GM15510 (cell line): ENCODE measurements around the gene ELP5.

Experiments used
- POLR2A ChIP-seq: IDR thresholded peaks from 3 replicates; pipeline ENCODE4 v1.6.1; 2011; ENCODE audit warnings: borderline replicate concordance; ENCODE audit not compliant: insufficient read length; ENCODE audit errors: extremely low read depth

The ELP5 gene

GRCh38 chr17:7293816-7294613, 42.0 kb downstream of the ELP5 start:
- TF ChIP-seq POLR2A = no peak

DNA sequence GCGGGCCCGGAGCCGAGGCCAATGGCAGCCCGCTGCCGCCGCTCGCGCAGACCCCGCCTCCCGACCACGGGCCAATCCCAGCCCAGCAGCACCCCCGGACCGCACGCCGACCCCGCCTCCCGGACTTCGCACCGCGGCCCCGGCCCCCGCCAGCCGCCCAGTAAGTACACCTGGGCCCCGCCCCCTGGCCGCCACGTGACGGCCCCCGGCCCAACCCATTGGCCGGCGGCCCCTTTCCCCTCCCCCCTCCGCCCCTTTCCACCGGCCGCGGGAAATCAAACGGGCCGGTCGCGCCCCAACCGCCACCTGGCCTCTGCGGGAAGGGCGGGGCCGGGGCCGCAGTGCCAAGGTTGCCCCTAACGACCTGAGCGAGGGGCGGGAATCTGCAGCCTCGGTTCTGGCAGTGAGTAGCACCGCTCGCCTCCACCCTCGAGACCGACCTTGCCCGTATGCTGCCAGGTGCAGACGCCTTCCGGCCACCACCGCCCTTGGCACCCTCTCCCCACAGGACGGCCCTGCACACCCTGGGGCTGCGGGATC, 42.7 kb downstream of the ELP5 start, which contains the start of gene YBX2:
TSS of gene YBX2 (minus strand) at position 26 of the 540 bp plus-strand sequence. CDS start 139 bp downstream, outside the sequence.
- no peak for TF ChIP-seq POLR2A

DNA sequence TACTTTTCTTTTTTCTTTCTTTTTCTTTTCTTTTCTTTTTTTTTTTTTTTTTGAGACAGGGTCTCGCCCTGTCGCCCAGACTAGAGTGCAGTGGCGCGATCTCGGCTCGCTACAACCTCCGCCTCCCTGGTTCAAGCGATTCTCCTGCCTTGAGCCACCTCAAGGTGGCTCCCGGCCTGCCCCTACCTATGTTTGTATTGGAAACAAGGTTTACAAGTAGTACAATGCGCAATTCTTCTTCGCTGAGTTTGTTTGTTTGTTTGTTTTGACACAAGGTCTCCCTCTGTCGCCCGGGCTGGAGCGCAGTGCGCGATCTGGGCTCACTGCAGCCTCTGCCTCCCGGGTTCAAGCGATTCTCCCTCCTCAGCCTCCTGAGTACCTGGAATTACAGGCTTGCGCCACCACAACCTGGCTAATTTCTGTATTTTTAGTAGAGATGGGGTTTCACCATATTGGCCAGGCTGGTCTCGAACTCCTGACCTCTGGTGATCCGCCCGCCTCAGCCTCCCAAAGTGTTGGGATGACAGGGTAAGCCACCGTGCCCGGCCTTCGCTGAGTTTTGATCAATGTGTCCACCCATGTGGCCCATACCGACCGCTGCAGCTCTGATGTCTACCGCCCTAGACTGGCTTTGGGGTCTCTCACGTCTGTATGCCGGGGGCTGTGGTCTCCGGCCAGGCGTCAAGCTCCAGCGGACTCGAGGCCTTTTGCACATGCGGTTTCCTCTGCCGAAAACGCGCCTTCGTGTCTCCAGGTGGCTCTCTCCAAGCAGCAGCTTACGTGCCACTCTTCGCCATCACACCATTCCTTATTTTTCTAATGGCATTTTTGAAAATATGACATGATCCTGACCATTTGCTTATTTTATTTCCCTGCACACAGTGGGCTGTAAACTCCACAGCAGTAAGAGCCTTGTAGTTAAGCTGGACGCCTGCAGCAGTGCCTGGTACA, 43.5 kb downstream of the ELP5 start:
- no peak for TF ChIP-seq POLR2A

DNA sequence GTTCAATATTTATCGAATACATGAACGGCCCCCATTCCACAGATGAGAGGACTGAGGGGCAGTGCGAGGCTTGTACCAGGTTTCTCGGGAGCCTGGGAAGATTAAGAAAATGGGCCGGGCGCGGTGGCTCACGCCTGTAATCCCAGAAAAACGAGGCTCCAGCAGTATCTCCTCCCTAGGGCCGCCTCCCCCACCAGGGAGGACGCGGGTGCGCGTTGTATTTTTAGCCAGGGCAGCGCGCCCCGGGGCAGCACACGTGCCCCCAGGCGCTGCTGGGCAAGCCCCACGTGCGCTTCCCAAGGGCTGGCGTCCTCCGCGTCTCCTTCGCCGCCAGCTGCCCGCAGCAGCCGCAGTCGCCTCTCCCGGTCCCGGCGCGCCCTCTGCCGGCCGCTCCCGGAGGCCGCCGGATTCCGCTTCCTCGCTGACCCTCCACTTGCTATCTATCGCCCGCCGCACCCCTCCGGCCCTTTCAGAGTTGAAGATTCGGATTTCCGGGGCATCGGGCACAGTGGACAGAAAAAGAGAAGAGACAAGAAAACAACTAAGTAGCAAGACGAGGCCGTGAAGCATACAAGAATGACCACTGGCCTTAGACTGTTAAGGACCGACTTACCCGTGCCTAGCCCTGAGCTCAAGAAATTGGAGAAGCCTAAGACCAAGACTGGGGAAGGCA, 44.3 kb downstream of the ELP5 start:
- no peak for TF ChIP-seq POLR2A

GRCh38 chr17:7304179-7304578, 52.2 kb downstream of the ELP5 start:
- no peak for TF ChIP-seq POLR2A

DNA sequence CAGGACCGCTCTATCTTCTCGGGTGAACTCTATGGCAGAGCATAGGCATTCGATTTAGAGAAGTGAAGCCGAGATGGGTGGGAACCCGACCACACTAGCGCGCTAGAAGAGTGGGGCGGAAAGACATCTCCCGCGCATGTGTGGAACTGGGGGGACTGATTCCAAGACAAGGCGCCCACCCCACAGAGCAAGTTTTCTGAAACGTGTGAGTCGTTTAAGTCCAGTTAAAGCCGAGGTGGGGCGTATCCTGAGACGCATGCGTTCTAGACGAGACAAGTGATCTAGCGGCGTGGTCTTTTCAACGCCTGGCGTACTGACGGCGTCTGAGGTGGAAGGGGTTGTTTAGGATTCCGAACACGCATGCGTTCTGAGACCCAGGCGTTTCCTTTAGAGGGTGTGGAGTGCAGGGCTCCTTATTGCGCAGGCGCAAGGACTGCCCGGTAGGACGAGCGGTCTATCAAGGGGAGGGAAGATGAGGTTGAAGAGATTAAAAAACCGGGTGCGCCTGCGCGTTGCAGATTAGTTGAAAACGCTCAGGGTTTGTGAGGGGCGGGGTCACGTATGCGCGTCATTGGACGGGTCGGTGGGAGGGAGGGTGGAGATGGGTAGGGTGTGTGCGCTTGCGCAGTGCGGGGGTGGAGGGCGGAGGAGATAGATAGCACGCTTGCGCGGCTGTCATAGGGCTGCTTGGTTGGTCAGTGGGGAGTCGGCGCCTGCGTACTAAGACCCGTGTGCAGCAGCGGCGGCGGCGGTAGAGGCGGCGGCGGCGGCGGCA, 55.1 kb downstream of the ELP5 start, which contains the start of gene EIF5A:
TSS of gene EIF5A (plus strand) at position 718 of the 775 bp plus-strand sequence. CDS start 2,008 bp downstream, outside the sequence.
- TF ChIP-seq POLR2A = peak; percentile 84

GRCh38 chr17:7307686-7308624, 55.9 kb downstream of the ELP5 start:
- peak; percentile 30 for TF ChIP-seq POLR2A

- no peak for TF ChIP-seq POLR2A
These were observed 56.8 kb downstream of the ELP5 start for GRCh38 chr17:7308625-7309433.
